ENCODE results near the gene TRPM3. TPM values are rescaled to one million over a fixed set of nuclear protein-coding genes. Genes with fewer than 3 reads are reported as not detected.

The TRPM3 gene
- total RNA-seq, 1 donor from 2014 or later: 0.13 TPM

- no peak for DNase-seq (ENCODE audit: low read depth in 2 of 2)
These were observed 227.8 kb downstream of the TRPM3 start for GRCh38 chr9:70893580-70894122.

DNA sequence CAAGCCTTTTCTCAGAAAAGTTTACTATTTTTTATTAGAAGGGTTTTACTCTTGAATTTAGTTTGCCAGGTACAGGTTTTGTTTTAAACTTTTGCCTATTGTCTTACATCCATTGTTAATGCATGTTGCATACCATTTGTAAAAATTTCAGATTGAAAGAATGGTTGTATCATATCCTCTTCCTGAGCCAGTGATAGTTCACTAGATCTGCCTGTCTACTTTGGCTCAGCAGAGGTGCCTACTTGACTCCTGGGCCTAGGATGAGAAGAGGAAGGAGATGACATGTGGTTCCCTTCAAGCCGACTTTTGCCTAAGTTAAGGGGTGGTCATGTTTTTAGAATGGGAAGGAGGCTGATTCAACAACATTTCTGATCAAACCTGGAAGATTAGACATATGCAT, 232.9 kb downstream of the TRPM3 start:
- DNase-seq (ENCODE audit: low read depth in 2 of 2): peak in 1 of 2 donors; percentile 55

DNA sequence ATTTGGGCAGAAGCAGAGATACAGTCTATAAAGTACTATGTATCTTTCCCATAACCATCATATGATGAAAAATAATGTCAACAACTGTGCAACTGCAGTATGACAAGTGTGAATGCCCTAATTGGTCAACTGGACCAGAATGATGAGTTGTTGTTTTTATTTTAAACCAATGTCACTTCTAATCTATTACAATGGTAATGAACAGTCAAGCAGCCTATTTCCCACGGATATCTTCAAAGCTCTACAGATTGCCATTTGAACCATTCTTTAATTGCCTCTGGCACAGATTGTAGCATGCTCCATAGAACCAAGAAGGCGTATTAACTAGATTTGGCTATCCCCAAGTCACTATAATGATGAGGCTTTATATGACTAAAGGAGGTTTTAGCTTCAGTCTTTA, 233.6 kb downstream of the TRPM3 start:
- no peak for DNase-seq (ENCODE audit: low read depth in 2 of 2)

DNA sequence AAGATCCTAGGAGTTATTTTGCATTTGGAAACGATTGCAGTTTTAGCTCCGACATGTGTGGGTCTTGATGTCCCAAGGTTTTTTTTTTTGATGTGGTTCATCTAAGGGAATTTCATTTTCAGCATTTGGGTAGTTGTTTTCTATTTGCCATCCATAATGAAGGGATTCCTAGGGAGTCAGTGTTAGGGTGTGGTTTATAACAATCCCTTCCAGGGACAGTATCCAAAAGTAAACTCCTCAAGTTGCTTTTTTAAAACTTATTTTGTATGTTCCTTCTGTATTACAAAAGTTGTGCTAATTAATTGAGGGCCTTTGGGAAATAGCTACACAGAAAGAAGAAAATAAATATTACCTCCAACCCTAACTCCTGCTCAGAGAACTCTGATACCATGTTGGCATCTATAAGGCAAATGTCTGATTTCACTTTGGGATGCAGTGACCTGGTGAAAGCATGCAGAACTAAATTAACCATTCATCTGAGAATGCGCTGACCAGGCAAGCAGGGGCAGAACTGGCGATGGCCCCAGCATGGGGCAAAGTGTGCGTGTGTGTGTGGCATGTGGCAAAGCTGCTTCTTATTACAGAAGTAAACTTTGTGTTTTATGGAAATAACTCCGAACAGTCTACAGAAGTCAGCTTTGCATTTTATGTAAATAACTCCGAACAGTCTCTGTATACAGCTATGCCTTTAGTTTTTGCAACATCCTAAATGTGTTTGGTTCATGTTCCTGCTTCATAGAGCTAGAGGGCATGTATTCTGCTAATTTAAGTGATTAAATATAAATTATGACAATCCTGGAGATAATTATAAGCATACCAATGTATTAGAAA, 237.2 kb downstream of the TRPM3 start:
- no peak for DNase-seq (ENCODE audit: low read depth in 2 of 2)

DNA sequence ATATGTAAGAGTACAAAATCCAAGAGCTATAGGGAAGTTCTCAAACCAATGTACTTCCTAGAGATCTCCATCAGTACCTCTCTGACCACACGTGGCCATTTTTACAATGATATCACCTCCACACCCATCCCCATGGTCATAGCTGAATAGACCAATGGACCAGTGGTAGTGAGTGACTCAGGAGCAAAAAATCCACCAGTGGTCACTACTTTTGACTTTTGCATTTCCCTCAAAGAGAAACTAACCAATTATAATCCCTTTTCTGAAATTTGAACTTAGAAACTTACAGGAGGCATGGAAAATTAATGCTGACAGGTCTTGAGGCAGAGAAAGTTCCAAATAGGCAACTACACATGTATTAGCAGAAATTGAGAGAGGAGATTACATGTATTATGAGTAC, 238.4 kb downstream of the TRPM3 start:
- DNase-seq (ENCODE audit: low read depth in 2 of 2): peak in 1 of 2 donors; percentile 34

- DNase-seq (ENCODE audit: low read depth in 2 of 2): no peak
These were observed 240.1 kb downstream of the TRPM3 start for GRCh38 chr9:70881333-70881732.

DNA sequence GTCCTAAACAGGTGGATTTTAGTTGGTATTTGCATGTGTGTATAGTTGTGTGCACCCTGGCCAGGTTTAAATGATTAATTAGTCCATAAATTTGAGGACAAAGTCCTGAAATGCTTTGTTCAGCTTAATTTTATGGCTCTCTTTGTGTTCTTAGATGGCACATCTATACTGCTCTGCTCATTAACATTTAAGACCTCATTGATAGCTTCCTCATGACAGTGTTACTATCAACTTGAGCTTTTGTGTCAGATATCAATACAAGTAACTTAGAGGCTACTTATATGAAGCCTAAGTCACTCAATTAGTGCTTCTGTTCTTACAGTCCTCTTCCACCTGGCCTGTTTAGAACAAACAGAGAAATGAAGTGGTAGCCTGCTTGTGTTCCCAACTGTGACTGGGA, 240.9 kb downstream of the TRPM3 start:
- no peak for DNase-seq (ENCODE audit: low read depth in 2 of 2)

- no peak for DNase-seq (ENCODE audit: low read depth in 2 of 2)
These were observed 242.8 kb downstream of the TRPM3 start for GRCh38 chr9:70878576-70878975.

DNA sequence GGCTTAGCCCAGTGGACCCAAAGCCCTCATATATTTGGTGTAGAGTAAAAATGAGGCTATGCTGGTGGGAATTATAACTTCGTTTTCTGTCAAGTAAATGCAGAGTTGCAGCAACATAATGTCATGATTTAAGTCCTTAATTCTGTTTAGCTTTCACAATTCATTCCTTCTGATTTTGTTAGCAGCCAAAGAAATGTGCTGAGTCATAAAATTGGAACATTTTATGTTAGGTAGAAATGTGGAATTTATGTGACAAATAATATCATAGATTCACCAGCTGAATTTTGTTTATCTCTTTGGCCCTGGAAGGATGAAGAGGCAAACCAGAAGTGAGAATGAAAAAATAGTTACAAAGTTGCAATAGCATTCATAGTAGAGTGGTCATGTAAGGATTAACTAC, 247.0 kb downstream of the TRPM3 start:
- no peak for DNase-seq (ENCODE audit: low read depth in 2 of 2)

DNA sequence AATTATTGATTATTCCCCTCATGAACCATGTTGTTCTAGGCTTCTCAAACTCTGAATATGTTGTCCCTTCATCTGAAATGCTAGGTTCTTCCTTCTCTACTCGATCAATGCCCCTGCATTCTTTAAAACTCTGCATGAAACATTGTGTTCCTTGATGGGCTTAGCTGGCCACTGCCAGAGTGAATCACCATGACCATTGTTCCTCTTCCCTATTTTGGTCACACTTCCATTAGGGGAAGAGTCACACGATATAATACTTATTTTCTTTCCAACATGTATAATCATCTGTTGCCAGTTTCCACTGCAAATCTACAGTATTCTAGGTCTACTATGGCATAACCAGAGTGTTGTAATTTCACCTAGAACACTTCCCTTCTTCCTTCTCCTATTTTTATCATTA, 247.9 kb downstream of the TRPM3 start:
- peak; percentile 32 to 50 for DNase-seq (ENCODE audit: low read depth in 2 of 2)

- DNase-seq (ENCODE audit: low read depth in 2 of 2): peak; percentile 30 to 45
These were observed 252.5 kb downstream of the TRPM3 start for GRCh38 chr9:70868661-70869652.

DNA sequence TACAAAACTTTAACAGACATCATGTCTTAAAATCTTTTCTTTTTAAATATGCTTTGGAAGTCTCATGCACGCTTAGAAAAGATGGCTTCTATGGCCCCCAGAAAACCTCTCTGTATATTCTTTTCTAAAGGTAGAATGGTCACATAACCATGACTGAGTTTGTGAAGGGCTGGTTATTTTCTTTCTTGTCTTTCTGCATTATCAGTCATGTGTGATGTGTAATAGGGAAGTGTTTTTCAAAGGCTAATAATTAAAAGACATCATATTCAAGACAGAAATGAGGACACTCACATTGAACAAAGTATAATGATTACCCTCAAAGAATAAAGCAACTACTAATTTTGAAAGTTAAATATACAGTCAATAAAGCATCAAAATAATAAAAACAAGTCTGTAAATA, 253.4 kb downstream of the TRPM3 start:
- DNase-seq (ENCODE audit: low read depth in 2 of 2): no peak

DNA sequence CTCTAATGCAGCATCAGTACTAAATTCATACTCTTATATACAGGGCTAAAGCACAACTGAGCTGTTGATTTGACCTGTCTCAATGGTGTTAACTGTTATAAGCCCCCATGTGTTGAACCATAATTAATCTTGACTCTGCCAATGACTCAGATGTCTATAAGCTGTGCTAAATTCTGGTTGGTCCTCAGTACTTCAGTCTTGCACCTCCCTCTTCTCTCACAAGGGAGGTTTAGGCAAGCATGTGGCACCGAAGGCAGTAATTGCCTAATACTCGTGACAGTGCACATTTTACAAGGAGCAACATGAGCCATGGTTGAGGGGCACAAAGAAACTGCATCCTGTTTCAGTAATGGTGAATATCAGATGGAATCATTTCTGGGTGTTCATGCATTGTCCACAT, 255.9 kb downstream of the TRPM3 start:
- no peak for DNase-seq (ENCODE audit: low read depth in 2 of 2)

GRCh38 chr9:70861797-70862196, 259.6 kb downstream of the TRPM3 start:
- DNase-seq (ENCODE audit: low read depth in 2 of 2): no peak

- DNase-seq (ENCODE audit: low read depth in 2 of 2): no peak
These were observed 260.0 kb downstream of the TRPM3 start for GRCh38 chr9:70861376-70861775.

DNA sequence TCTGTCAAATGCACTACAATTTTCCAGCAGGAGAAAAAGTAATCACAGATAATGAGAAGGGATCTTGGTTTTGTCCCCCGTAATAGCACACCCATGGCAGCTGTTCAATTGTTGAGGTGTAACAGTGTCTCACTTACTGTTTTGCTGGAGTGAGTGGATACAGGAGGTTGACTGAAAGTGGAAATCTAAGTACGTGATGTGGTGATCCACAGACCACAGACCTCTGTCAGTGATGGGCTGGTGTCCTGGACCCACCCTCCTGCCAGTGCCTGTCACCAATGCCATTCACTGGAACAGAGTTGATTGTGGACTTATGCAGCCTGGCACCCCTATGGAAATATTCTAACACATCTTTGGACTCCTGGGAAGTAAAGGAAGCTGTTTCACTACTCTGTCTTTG, 261.7 kb downstream of the TRPM3 start:
- no peak for DNase-seq (ENCODE audit: low read depth in 2 of 2)

GRCh38 chr9:70856411-70856810, 265.0 kb downstream of the TRPM3 start:
- DNase-seq (ENCODE audit: low read depth in 2 of 2): no peak

DNA sequence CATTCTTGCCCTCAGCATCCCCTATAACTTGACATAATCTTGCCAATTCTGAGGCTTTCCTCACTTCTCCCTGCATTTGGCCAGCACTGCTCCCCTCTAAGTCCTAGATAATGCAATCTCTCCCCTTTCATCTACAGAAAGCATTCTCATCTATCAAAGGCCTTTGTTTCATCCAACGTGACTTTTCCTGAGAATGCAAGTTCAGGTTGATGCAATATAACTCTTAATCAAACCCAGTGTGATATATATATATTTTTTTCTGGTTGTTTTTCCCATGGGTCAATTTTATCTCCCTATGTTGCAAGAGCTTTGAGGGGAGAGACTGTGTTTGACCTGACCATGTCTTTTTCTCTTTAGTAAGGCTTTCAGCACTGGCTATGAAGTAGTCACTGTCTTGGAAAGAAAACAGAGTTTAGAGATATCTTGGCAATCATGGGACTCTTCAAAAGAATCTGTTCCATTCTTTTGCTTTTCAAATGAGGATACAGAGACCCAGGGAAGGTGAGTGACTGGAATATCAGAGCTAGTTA, 268.6 kb downstream of the TRPM3 start:
- no peak for DNase-seq (ENCODE audit: low read depth in 2 of 2)

GRCh38 chr9:70840266-70840665, 281.2 kb downstream of the TRPM3 start:
- DNase-seq (ENCODE audit: low read depth in 2 of 2): no peak

GRCh38 chr9:70835323-70835722, 286.1 kb downstream of the TRPM3 start:
- peak in 1 of 2 donors; percentile 3 for DNase-seq (ENCODE audit: low read depth in 2 of 2)

DNA sequence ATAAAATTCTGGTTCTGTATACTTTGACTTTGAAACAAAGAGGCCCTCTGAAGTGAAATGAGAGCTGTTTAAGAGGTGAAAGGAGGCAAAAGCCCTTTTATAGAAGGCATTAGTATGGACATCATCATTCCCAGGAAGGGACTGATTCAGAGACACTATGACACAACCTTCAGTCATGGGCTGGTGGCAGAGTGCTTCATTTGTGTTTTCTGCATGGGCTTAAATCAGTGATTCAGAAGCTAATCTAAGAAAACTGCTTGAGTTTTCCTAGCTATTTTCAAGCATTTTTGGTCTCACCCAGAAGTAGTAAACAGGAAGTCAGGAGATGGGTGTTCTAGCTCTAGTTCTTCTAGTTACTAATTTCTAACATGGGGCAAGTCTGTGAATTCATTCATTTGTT, 288.9 kb downstream of the TRPM3 start:
- DNase-seq (ENCODE audit: low read depth in 2 of 2): peak in 1 of 2 donors; percentile 5

GRCh38 chr9:70830618-70831017, 290.8 kb downstream of the TRPM3 start:
- no peak for DNase-seq (ENCODE audit: low read depth in 2 of 2)

Measured in dermis microvascular lymphatic vessel endothelial cell (primary cell).